HepG2 (cell line): ENCODE results near the gene FFAR2. TPM values are rescaled to one million over a fixed set of nuclear protein-coding genes. Genes with fewer than 3 reads are reported as not detected.
"Not testable (repeated sequence)": the region's sequence is repeated elsewhere in the genome, so short reads cannot be mapped to it uniquely, and the experiment has no call there.

Experiments
- ATAC-seq: fragments of 200-7000 bp; cut with Tn5 transposase; 3 replicates; pipeline ENCODE4 v1.9.1; 2020; ENCODE audit warnings: mild to moderate bottlenecking, moderate library complexity
- BruUV-seq: library from RNA; stranded (reverse); fragments of 400-500 nt; replicated peaks from 2 replicates; lab custom pipeline; 2021; lab: Mats Ljungman, UMichigan
- CTCF ChIA-PET: fragments of 300-600 bp; formaldehyde crosslinking; extraction: SDS; loops from one replicate; lab custom pipeline; 2021; ENCODE audit warnings: low total read pairs, inconsistent platforms, low intra/inter-chr PET ratio; lab: Yijun Ruan, JAX
- POLR2A ChIA-PET: fragments of 350-600 bp; sonication (Branson Sonifier 250); formaldehyde crosslinking; loops from one replicate; lab custom pipeline; 2020; ENCODE audit warnings: antibody characterized with exemption, inconsistent platforms; lab: Yijun Ruan, JAX
- DNase-seq: peaks from one replicate; pipeline ENCODE4 v3.0.0-alpha.2; 2015; ENCODE audit warnings: low spot score
- FAIRE-seq: peaks from 3 replicates; lab custom pipeline; 2011; peaks lifted over from hg19 to GRCh38; lab: Jason Lieb, UNC
- H2AFZ ChIP-seq: one replicate; pipeline ENCODE4 v1.6.1; 2011; ENCODE audit warnings: low read length, inconsistent platforms
- H3K27ac ChIP-seq: fragments of 300-600 bp; 3 replicates; pipeline ENCODE4 v1.8.0; 2011; ENCODE audit warnings: mixed run types, mild to moderate bottlenecking, mixed read lengths, low read length, inconsistent platforms; ENCODE audit not compliant: insufficient read depth; ENCODE audit errors: extremely low read length
- H3K27me3 ChIP-seq, 2 experiments: fragments of 200-600 bp in 1 of 2; 2 replicates in 1 of 2; 3 replicates in 1 of 2; pipeline versions ENCODE4 v1.6.0 to v1.8.0; 2011; ENCODE audit warnings: low read length in 2 of 2, mild to moderate bottlenecking in 2 of 2, moderate library complexity in 2 of 2, inconsistent platforms in 1 of 2; ENCODE audit not compliant: insufficient read depth in 2 of 2, control insufficient read depth in 1 of 2
- H3K36me3 ChIP-seq, 2 experiments: fragments of 200-600 bp in 1 of 2; replicated peaks in 1 of 2; 2 replicates in 1 of 2; 3 replicates in 1 of 2; pipeline versions ENCODE4 v1.5.1 to v1.8.0; 2011; ENCODE audit warnings: low read length in 2 of 2, inconsistent platforms in 1 of 2; ENCODE audit not compliant: insufficient read depth in 2 of 2, control insufficient read depth in 1 of 2
- H3K4me1 ChIP-seq: 2 replicates; pipeline ENCODE4 v1.5.1; 2012; ENCODE audit warnings: low read length, inconsistent platforms; ENCODE audit not compliant: insufficient read depth
- H3K4me2 ChIP-seq: 2 replicates; pipeline ENCODE4 v1.6.0; 2011; ENCODE audit warnings: low read depth, low read length, inconsistent platforms
- H3K4me3 ChIP-seq, 3 experiments: fragments of 200-600 bp in 1 of 3; sonication (generic), shearing (Covaris generic) in 1 of 3; replicated peaks in 1 of 3; 2 replicates each; pipeline ENCODE4 v1.5.1; 2011 to 2016; ENCODE audit warnings: low read length in 3 of 3, inconsistent platforms in 2 of 3, low read depth in 2 of 3, mild to moderate bottlenecking in 2 of 3, control low read depth in 1 of 3, mixed read lengths in 1 of 3; ENCODE audit not compliant: insufficient read depth in 1 of 3
- H3K79me2 ChIP-seq: one replicate; pipeline ENCODE4 v1.6.1; 2011; ENCODE audit warnings: low read length, inconsistent platforms; ENCODE audit not compliant: insufficient read depth
- H3K9ac ChIP-seq: 2 replicates; pipeline ENCODE4 v1.6.0; 2011; ENCODE audit warnings: mild to moderate bottlenecking, low read depth, low read length, inconsistent platforms; ENCODE audit not compliant: insufficient read depth
- H3K9me3 ChIP-seq: 2 replicates; pipeline ENCODE4 v1.5.1; 2012; ENCODE audit warnings: mild to moderate bottlenecking, low read length
- H4K20me1 ChIP-seq: 2 replicates; pipeline ENCODE4 v1.6.0; 2011; ENCODE audit warnings: inconsistent platforms, mild to moderate bottlenecking, low read length, moderate library complexity; ENCODE audit not compliant: insufficient read depth
- FOXK1 ChIP-seq: sonication (generic); formaldehyde crosslinking; IDR thresholded peaks from 2 replicates; pipeline ENCODE4 v1.4.0; 2020; ENCODE audit warnings: low read depth, missing genetic modification reagents, borderline replicate concordance
- ZNF788 ChIP-seq: sonication (generic); formaldehyde crosslinking; IDR thresholded peaks from 2 replicates; pipeline ENCODE4 v1.5.0; 2020; ENCODE audit warnings: mild to moderate bottlenecking, missing genetic modification reagents, borderline replicate concordance
- ZXDC ChIP-seq: sonication (generic); formaldehyde crosslinking; IDR thresholded peaks from 2 replicates; pipeline ENCODE4 v1.5.0; 2020; ENCODE audit warnings: mild to moderate bottlenecking, missing genetic modification reagents
- WGBS: methylation state at CpG from one replicate; pipeline ENCODE4 v1.1.6; 2017; ENCODE audit warnings: low lambda C conversion rate; 5-methylcytosine and 5-hydroxymethylcytosine counted together
- in situ Hi-C: cut with HindIII; loops from 2 replicates; pipeline ENCODE4 v1.10.0; 2017; ENCODE audit warnings: low pct_unique_long_range_greater_than_20kb; ENCODE audit not compliant: extremely low pct_ligation_motif_present
- intact Hi-C: fragments of 100-400 bp; cut with micrococcal nuclease; formaldehyde crosslinking; loops from one replicate; pipeline ENCODE4 v1.10.0; 2022; ENCODE audit not compliant: unreplicated experiment
- polyA plus RNA-seq, 8 experiments: library from polyadenylated mRNA; depleted of rRNA in 3 of 8; stranded (reverse) in 7 of 8; unstranded in 1 of 8; fragments of >200 nt; fragmentation: Illumina TruSeq in 4 of 8; extraction: Trizol in 4 of 8; gene quantifications; 2 replicates each; pipeline versions ENCODE4 v1.2.1 to v1.2.3, GENCODE V29; 2011 to 2016; ENCODE audit warnings: low read depth in 4 of 8, missing spikeins in 1 of 8, mixed read lengths in 1 of 8; ENCODE audit not compliant: insufficient read depth in 1 of 8
- total RNA-seq, 5 experiments: library from RNA; depleted of rRNA; stranded (reverse); fragments of >200 nt; fragmentation: Illumina TruSeq; extraction: Trizol; gene quantifications; 2 replicates each; pipeline ENCODE4 v1.2.3, GENCODE V29; 2016; ENCODE audit warnings: low read depth in 1 of 5

FFAR2 gene
- total and polyA plus RNA-seq, 2 of the 13 experiments (the other 11 are each of a cell fraction or from before 2014, with no cell fraction given): 0.12 TPM; not detected in 1

- no peak for TF ChIP-seq ZXDC (CRISPR knock-in tag)
- no peak for TF ChIP-seq ZNF788 (CRISPR knock-in tag)
- no peak for TF ChIP-seq FOXK1
- TF ChIP-seq, all 625 proteins: peak for 0
Measured at GRCh38 chr19:35462476-35462953, 14.5 kb downstream of the FFAR2 start (continued).

DNA sequence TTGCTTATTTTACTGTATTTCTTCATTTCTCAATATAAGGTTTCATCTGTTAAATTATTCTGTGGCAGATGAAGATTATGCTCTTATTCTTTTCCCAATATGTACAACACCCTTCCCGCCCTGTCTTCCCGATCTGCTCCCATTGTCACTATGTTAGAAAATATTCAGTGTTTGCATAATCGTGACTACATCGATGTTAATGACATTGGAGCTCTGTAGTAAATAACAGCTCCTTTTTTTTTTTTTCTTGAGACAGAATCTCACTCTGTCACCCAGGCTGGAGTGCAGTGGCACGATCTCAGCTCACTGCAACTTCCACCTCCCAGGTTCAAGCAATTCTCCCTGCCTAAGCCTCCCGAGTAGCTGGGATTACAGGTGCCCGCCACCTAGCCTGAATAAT lies 14.9 kb downstream of the FFAR2 start:
- H3K4me3 ChIP-seq, ATAC-seq, H3K27ac ChIP-seq, H3K9ac ChIP-seq, H3K27me3 ChIP-seq, DNase-seq, FAIRE-seq, in situ Hi-C loops, H3K79me2 ChIP-seq, H3K4me2 ChIP-seq, H4K20me1 ChIP-seq, H3K9me3 ChIP-seq, H3K36me3 ChIP-seq, CTCF ChIA-PET, intact Hi-C loops, H2AFZ ChIP-seq, BruUV-seq: not testable (repeated sequence)
- 56% methylated on average over 7 of the region's 7 CpGs for WGBS
- peaks cover 61% of the 10 kb centered on the region for H3K4me1 ChIP-seq
- POLR2A ChIA-PET: interaction anchor here (1.4 kb wide), 1 partner anchor 44 kb away, joined by 3 read pairs; no protein-coding TSS in a partner anchor
